ENCODE measurements around the gene ALLC. TPM values are rescaled to one million over a fixed set of nuclear protein-coding genes. Genes with fewer than 3 reads are reported as not detected.

The ALLC gene
- polyA plus RNA-seq, 1 experiment: not detected

DNA sequence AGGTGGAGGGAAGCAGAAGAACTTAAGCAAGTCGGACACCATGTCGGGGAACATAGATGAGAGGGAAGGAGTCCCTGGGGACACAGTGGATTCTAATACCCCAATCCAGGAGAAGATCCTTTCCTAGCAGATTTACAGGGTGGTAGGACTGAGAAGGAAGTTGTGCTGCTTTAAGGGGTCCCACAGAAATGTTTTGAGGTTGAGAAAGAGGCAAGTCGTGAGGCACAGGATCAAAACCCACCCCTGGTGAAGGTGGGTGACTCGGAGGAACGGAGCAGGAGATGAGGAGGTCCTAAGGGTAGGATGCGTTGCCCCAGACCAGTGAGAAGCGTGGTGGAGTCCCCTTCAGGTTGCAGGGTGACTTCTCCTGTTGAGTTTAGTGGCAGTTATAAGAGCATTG is 78.1 kb downstream of the ALLC start:
- POLR2A ChIA-PET: no interaction called here
- TF ChIP-seq, protein P1, sequence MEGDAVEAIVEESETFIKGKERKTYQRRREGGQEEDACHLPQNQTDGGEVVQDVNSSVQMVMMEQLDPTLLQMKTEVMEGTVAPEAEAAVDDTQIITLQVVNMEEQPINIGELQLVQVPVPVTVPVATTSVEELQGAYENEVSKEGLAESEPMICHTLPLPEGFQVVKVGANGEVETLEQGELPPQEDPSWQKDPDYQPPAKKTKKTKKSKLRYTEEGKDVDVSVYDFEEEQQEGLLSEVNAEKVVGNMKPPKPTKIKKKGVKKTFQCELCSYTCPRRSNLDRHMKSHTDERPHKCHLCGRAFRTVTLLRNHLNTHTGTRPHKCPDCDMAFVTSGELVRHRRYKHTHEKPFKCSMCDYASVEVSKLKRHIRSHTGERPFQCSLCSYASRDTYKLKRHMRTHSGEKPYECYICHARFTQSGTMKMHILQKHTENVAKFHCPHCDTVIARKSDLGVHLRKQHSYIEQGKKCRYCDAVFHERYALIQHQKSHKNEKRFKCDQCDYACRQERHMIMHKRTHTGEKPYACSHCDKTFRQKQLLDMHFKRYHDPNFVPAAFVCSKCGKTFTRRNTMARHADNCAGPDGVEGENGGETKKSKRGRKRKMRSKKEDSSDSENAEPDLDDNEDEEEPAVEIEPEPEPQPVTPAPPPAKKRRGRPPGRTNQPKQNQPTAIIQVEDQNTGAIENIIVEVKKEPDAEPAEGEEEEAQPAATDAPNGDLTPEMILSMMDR (IDR thresholded peaks at IDR 0.05; ENCODE audit: low read depth, low read length): no peak

DNA sequence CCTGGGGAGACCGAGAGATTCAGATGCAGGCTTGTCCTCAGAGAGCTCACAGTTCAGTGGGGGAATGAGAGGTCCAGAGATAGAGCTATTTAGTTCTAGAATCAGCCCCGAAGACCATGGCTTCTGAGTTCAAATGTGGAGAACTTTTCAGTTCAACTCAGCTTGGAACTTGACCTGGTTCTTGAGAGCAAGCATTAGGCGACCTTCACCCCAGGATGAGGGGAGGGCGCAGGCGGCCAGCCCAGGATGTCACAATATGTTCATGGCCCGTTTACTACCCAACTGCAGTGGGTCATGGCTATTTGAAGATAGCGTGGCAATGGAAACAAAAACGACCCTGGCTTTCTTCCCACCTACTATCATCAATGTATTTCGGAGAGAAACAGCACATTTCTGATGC is 79.1 kb downstream of the ALLC start:
- H3K27me3 ChIP-seq (ENCODE audit: control insufficient read depth, insufficient read depth, low read length): peaks cover 13% of the 10 kb centered on the region
- POLR2A ChIA-PET: interaction anchor here (0.6 kb wide), 1 partner anchor 87 kb away, joined by 4 read pairs; no protein-coding TSS in a partner anchor
- DNase-seq (ENCODE audit: low read depth, low spot score): no peak
- no peaks in the 10 kb centered on the region for H3K9me3 ChIP-seq (ENCODE audit: control insufficient read depth, insufficient read depth, low read length)
- H3K27ac ChIP-seq (ENCODE audit: low read depth, low read length): no peak overlapping the region
- TF ChIP-seq, protein P1 (IDR thresholded peaks at IDR 0.05; ENCODE audit: low read depth, low read length): no peak
- CTCF ChIA-PET: interaction anchor here (0.6 to 6.5 kb wide), 3 partner anchors 9 to 90 kb away, joined by 3 to 72 read pairs (median 14); no protein-coding TSS in a partner anchor
- H3K4me3 ChIP-seq (ENCODE audit: low read depth, low read length): no peak overlapping the region

More for the DNA sequence above, 78.1 kb downstream of the ALLC start:
- Histone ChIP-seq H3K27me3 (ENCODE audit: control insufficient read depth, insufficient read depth, low read length) (peaks cover 13% of the 10 kb centered on the region), H3K27ac (ENCODE audit: low read depth, low read length) (no peak overlapping the region), H3K9me3 (ENCODE audit: control insufficient read depth, insufficient read depth, low read length) (no peaks in the 10 kb centered on the region), H3K4me3 (ENCODE audit: low read depth, low read length) (no peak overlapping the region)
- CTCF ChIA-PET: interaction anchor here (2.8 to 6.5 kb wide), 2 partner anchors 8 to 91 kb away, joined by 14 to 72 read pairs; no protein-coding TSS in a partner anchor
- no peak for DNase-seq (ENCODE audit: low read depth, low spot score)

DNA sequence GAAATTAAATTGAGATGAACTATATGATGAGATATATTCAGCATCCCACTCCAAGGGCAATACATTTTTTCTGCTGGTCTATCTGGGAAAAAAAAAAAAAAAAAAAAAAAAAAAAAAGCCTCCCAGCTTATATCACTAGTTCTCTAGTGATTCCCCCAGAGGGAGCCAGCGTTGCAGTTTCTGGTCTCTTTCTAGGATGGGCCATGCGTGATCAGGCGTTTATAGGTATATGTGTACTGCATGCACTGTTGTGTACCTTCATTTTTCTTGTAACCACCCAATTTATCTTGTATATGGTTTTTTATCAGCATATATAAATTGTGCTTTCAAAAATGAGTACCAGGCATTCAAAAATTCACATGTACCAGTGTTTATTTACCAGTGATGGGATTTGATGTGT is 80.5 kb downstream of the ALLC start:
- no peaks in the 10 kb centered on the region for H3K9me3 ChIP-seq (ENCODE audit: control insufficient read depth, insufficient read depth, low read length)
- no peak overlapping the region for H3K4me3 ChIP-seq (ENCODE audit: low read depth, low read length)
- H3K27me3 ChIP-seq (ENCODE audit: control insufficient read depth, insufficient read depth, low read length): peaks cover 13% of the 10 kb centered on the region
- POLR2A ChIA-PET: no interaction called here
- TF ChIP-seq, protein P1 (IDR thresholded peaks at IDR 0.05; ENCODE audit: low read depth, low read length): peak; percentile 67
- DNase-seq (ENCODE audit: low read depth, low spot score): no peak
- CTCF ChIA-PET: interaction anchor here (0.6 to 6.5 kb wide), 12 partner anchors 8 to 91 kb away, joined by 3 to 72 read pairs (median 4); no protein-coding TSS in a partner anchor
- no peak overlapping the region for H3K27ac ChIP-seq (ENCODE audit: low read depth, low read length)

DNA sequence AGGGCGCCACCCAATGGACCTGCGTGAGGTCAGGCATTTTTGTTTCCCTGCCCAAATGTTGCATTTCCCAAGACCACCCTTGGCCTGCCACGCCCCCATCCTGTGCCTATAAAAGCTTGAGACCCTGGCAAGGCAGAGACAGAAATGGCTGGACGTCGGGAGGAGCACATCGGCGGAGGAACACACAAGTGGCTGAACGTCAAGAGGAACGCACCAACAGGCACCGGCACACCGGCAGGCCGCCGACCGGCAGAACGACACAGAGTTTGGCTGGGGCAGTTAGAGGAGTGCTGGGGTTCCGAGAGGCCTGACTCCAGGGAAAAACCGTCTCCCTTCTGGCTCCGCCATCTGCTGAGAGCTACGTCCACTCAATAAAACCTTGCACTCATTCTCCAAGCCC is 81.3 kb downstream of the ALLC start:
- Histone ChIP-seq H3K27ac (ENCODE audit: low read depth, low read length) (no peak overlapping the region), H3K27me3 (ENCODE audit: control insufficient read depth, insufficient read depth, low read length) (peaks cover 13% of the 10 kb centered on the region), H3K4me3 (ENCODE audit: low read depth, low read length) (no peak overlapping the region), H3K9me3 (ENCODE audit: control insufficient read depth, insufficient read depth, low read length) (no peaks in the 10 kb centered on the region)
- ChIA-PET CTCF (interaction anchor here (0.7 to 6.5 kb wide), 8 partner anchors 11 to 90 kb away, joined by 3 to 72 read pairs (median 4); no protein-coding TSS in a partner anchor), POLR2A (no interaction called here)
- TF ChIP-seq, protein P1 (IDR thresholded peaks at IDR 0.05; ENCODE audit: low read depth, low read length): no peak
- DNase-seq (ENCODE audit: low read depth, low spot score): no peak

DNA sequence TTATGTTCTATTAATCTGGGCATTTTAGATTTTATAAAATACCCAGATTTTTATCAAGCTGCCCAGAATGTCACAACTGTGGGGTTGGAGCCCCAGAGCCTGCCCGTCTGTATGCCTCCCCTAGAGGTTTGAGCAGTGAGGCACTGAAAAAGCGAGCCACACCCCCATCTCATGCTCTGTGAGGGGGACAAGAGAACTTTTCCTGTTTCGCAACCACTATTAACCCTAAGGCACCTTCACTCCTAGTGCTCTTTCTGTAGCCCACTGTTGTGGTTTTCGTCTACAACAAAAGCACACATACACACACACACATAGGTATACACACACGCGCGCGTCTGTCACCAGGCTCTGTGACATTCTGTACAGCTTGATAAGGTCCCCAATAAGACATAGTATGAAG is 83.4 kb downstream of the ALLC start:
- no peak overlapping the region for H3K4me3 ChIP-seq (ENCODE audit: low read depth, low read length)
- ChIA-PET CTCF (interaction anchor here (0.9 to 6.5 kb wide), 5 partner anchors 13 to 86 kb away, joined by 3 to 72 read pairs (median 9); no protein-coding TSS in a partner anchor), POLR2A (no interaction called here)
- H3K27me3 ChIP-seq (ENCODE audit: control insufficient read depth, insufficient read depth, low read length): peaks cover 10% of the 10 kb centered on the region
- TF ChIP-seq, protein P1 (IDR thresholded peaks at IDR 0.05; ENCODE audit: low read depth, low read length): no peak
- DNase-seq (ENCODE audit: low read depth, low spot score): no peak
- H3K9me3 ChIP-seq (ENCODE audit: control insufficient read depth, insufficient read depth, low read length): no peaks in the 10 kb centered on the region; the same call in 1 of the 2 replicates
- no peak overlapping the region for H3K27ac ChIP-seq (ENCODE audit: low read depth, low read length)

All from AG04450 (cell line).